ENCODE measurements around the gene MLXIP.

The MLXIP gene

GRCh38 chr12:122072031-122072970 is 6.3 kb upstream of the MLXIP start:
- H3K4me3 ChIP-seq: no peak overlapping the region
- H3K27ac ChIP-seq: no peak overlapping the region

GRCh38 chr12:122073815-122074214 is 4.7 kb upstream of the MLXIP start:
- Histone ChIP-seq H3K27ac (no peak overlapping the region), H3K4me3 (no peak overlapping the region)

GRCh38 chr12:122076743-122077495 is 1.6 kb upstream of the MLXIP start:
- no peak overlapping the region for H3K4me3 ChIP-seq
- H3K27ac ChIP-seq: no peak overlapping the region

GRCh38 chr12:122079033-122079531 is 526 bp downstream of the MLXIP start:
- peak overlapping the region; percentile 44 to 76 (median 66) for H3K4me3 ChIP-seq
- H3K27ac ChIP-seq: peak overlapping the region; percentile 45 to 94 (median 86)

GRCh38 chr12:122079532-122080081 is 1.1 kb downstream of the MLXIP start:
- peak overlapping the region in 20 of 21 experiments; percentile 27 to 94 (median 86) for H3K27ac ChIP-seq

GRCh38 chr12:122080149-122081082 is 1.9 kb downstream of the MLXIP start:
- peak overlapping the region in 20 of 21 experiments; percentile 10 to 94 (median 86) for H3K27ac ChIP-seq
- H3K4me3 ChIP-seq: peak overlapping the region; percentile 44 to 76 (median 66)

More at GRCh38 chr12:122079532-122080081, 1.1 kb downstream of the MLXIP start:
- H3K4me3 ChIP-seq: peak overlapping the region; percentile 44 to 76 (median 66)

GRCh38 chr12:122081083-122081696 is 2.6 kb downstream of the MLXIP start:
- Histone ChIP-seq H3K27ac (peak overlapping the region in 20 of 21 experiments; percentile 10 to 94 (median 83)), H3K4me3 (peak overlapping the region; percentile 44 to 76 (median 66))

GRCh38 chr12:122081697-122082221 is 3.2 kb downstream of the MLXIP start:
- Histone ChIP-seq H3K4me3 (peak overlapping the region in 5 of 7 experiments; percentile 10 to 76 (median 66)), H3K27ac (peak overlapping the region in 20 of 21 experiments; percentile 23 to 94 (median 83))

GRCh38 chr12:122082621-122083356 is 4.2 kb downstream of the MLXIP start:
- H3K27ac ChIP-seq: peak overlapping the region in 11 of 21 experiments; percentile 10 to 94 (median 86)
- H3K4me3 ChIP-seq: no peak overlapping the region

GRCh38 chr12:122084857-122085405 is 6.4 kb downstream of the MLXIP start:
- Histone ChIP-seq H3K4me3 (no peak overlapping the region), H3K27ac (no peak overlapping the region)

GRCh38 chr12:122085591-122085990 is 7.0 kb downstream of the MLXIP start:
- Histone ChIP-seq H3K4me3 (no peak overlapping the region), H3K27ac (no peak overlapping the region)

GRCh38 chr12:122086116-122086515 is 7.6 kb downstream of the MLXIP start:
- peak overlapping the region in 2 of 21 experiments; percentile 7 to 30 for H3K27ac ChIP-seq
- no peak overlapping the region for H3K4me3 ChIP-seq

GRCh38 chr12:122086641-122087285 is 8.2 kb downstream of the MLXIP start:
- no peak overlapping the region for H3K4me3 ChIP-seq
- peak overlapping the region in 5 of 21 experiments; percentile 0 to 60 (median 22) for H3K27ac ChIP-seq

GRCh38 chr12:122087431-122088178 is 9.0 kb downstream of the MLXIP start:
- H3K4me3 ChIP-seq: no peak overlapping the region

GRCh38 chr12:122088179-122088810 is 9.7 kb downstream of the MLXIP start:
- Histone ChIP-seq H3K27ac (peak overlapping the region in 6 of 21 experiments; percentile 18 to 60 (median 42)), H3K4me3 (no peak overlapping the region)

More at GRCh38 chr12:122087431-122088178, 9.0 kb downstream of the MLXIP start:
- peak overlapping the region in 5 of 21 experiments; percentile 18 to 60 (median 56) for H3K27ac ChIP-seq
